ENCODE results near the gene RCC1. TPM values are rescaled to one million over a fixed set of nuclear protein-coding genes. Genes with fewer than 3 reads are reported as not detected.
"Not testable (repeated sequence)": the region's sequence is repeated elsewhere in the genome, so short reads cannot be mapped to it uniquely, and the experiment has no call there.

RCC1 gene
- total RNA-seq, 1 experiment from 2014 or later = 61.2 TPM

DNA sequence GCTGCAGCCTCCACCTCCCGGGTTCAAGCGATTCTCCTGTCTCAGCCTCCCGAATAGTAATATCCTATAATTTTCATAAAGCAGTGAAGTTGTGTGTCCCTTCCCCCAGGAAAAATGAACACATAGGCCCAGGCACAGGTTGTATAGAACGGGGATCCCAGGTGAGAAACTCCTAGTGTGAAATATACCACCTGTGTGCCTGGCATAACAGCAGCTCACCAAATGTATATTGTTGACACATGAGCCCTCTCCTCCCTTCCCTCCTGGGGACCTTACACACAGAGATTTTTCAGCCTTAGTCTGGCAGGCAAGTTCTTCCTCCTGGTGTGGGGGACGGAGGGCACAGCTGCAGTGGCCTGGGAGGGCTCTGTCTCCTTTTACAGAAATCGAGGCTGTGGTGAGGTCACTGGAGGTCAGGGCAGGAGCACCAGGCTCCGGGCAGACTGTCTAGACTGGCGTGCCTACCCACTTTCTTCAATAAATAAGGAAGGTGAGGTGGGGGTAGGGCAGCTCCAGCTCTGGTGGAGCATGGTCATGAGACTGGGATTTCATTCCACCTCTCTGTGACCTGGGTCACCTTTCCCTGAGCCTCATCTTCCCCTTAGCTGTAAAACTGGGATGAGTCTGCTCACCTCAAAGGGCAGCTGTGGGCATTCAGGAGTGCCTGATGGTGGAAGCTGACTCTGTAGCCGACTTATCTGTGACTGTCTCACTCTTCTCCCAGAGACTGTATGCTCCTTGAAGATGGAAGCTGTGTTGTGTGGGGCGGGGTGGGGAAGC is 14.3 kb downstream of the RCC1 start:
- TF ChIP-seq POLR2AphosphoS5 (IDR thresholded peaks at IDR 0.05; ENCODE audit: low read depth, low read length) (no peak), SIN3A (IDR thresholded peaks at IDR 0.05; ENCODE audit: borderline replicate concordance, insufficient read depth, low read depth, low read length) (no peak), TCF7L2 (IDR thresholded peaks at IDR 0.05; ENCODE audit: low read depth, low read length) (no peak)
- TF ChIP-seq, protein P1, sequence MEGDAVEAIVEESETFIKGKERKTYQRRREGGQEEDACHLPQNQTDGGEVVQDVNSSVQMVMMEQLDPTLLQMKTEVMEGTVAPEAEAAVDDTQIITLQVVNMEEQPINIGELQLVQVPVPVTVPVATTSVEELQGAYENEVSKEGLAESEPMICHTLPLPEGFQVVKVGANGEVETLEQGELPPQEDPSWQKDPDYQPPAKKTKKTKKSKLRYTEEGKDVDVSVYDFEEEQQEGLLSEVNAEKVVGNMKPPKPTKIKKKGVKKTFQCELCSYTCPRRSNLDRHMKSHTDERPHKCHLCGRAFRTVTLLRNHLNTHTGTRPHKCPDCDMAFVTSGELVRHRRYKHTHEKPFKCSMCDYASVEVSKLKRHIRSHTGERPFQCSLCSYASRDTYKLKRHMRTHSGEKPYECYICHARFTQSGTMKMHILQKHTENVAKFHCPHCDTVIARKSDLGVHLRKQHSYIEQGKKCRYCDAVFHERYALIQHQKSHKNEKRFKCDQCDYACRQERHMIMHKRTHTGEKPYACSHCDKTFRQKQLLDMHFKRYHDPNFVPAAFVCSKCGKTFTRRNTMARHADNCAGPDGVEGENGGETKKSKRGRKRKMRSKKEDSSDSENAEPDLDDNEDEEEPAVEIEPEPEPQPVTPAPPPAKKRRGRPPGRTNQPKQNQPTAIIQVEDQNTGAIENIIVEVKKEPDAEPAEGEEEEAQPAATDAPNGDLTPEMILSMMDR (IDR thresholded peaks at IDR 0.05) = no peak
- TF ChIP-seq, protein P2, sequence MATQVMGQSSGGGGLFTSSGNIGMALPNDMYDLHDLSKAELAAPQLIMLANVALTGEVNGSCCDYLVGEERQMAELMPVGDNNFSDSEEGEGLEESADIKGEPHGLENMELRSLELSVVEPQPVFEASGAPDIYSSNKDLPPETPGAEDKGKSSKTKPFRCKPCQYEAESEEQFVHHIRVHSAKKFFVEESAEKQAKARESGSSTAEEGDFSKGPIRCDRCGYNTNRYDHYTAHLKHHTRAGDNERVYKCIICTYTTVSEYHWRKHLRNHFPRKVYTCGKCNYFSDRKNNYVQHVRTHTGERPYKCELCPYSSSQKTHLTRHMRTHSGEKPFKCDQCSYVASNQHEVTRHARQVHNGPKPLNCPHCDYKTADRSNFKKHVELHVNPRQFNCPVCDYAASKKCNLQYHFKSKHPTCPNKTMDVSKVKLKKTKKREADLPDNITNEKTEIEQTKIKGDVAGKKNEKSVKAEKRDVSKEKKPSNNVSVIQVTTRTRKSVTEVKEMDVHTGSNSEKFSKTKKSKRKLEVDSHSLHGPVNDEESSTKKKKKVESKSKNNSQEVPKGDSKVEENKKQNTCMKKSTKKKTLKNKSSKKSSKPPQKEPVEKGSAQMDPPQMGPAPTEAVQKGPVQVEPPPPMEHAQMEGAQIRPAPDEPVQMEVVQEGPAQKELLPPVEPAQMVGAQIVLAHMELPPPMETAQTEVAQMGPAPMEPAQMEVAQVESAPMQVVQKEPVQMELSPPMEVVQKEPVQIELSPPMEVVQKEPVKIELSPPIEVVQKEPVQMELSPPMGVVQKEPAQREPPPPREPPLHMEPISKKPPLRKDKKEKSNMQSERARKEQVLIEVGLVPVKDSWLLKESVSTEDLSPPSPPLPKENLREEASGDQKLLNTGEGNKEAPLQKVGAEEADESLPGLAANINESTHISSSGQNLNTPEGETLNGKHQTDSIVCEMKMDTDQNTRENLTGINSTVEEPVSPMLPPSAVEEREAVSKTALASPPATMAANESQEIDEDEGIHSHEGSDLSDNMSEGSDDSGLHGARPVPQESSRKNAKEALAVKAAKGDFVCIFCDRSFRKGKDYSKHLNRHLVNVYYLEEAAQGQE (IDR thresholded peaks at IDR 0.05; ENCODE audit: insufficient read depth in 1 of 2, low read depth in 2 of 2, low read length in 1 of 2) = no peak
- Histone ChIP-seq H3K9me3 (ENCODE audit: control insufficient read depth, insufficient read depth, low read depth, low read length) (no peaks in the 10 kb centered on the region), H3K36me3 (ENCODE audit: control insufficient read depth, insufficient read depth, low read length) (peaks cover 4% of the 10 kb centered on the region; the same call in 1 of the 2 replicates), H3K27me3 (ENCODE audit: control insufficient read depth, insufficient read depth, low read length) (no peaks in the 10 kb centered on the region), H3K27ac (ENCODE audit: low read length) (no peak overlapping the region), H3K4me1 (ENCODE audit: control insufficient read depth, insufficient read depth, low read length) (peaks cover 11% of the 10 kb centered on the region), H3K4me3 (ENCODE audit: low read depth in 2 of 2, low read length in 2 of 2) (no peak overlapping the region)
- DNase-seq (ENCODE audit: low read depth, low spot score) (no peak), ATAC-seq (no peak)
- ChIA-PET POLR2A (interaction anchor here (0.6 kb wide), 1 partner anchor 38 kb away, joined by 6 read pairs; no protein-coding TSS in a partner anchor), CTCF (interaction anchor here (0.5 kb wide), 1 partner anchor 58 kb away, joined by 8 read pairs; no protein-coding TSS in a partner anchor)
- intact Hi-C loops (cut with micrococcal nuclease; ENCODE audit: unreplicated experiment) (loop anchor here (5.0 kb wide), 1 partner anchor 82 kb away; no protein-coding TSS in a partner anchor), in situ Hi-C loops (cut with HindIII; ENCODE audit: low pct_unique_long_range_greater_than_20kb, low sequenced_read_pairs) (no loop called here)
- no TSS peak for BruUV-seq (replicated peaks)

DNA sequence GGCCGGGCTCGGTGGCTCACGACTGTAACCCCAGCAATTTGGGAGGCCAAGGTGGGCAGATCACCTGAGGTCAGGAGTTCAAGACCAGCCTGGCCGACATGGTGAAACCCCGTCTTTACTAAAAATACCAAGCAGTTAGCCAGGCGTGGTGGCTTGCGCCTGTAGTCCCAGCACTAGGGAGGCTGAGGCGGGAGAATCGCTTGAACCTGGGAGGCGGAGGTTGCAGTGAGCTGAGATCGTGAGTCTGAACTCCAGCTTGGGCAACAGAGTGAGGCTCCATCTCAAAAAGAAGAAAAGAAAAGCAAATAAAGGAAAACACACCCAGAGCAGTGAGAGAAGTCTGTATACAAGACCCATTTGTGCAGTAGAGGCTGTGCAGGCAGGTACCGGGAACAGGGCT is 15.0 kb downstream of the RCC1 start:
- H3K27ac ChIP-seq (ENCODE audit: low read length); intact Hi-C loops (cut with micrococcal nuclease; ENCODE audit: unreplicated experiment); H3K36me3 ChIP-seq (ENCODE audit: control insufficient read depth, insufficient read depth, low read length); H3K4me3 ChIP-seq (ENCODE audit: low read depth in 2 of 2, low read length in 2 of 2); DNase-seq (ENCODE audit: low read depth, low spot score); in situ Hi-C loops (cut with HindIII; ENCODE audit: low pct_unique_long_range_greater_than_20kb, low sequenced_read_pairs); H3K27me3 ChIP-seq (ENCODE audit: control insufficient read depth, insufficient read depth, low read length); H3K9me3 ChIP-seq (ENCODE audit: control insufficient read depth, insufficient read depth, low read depth, low read length); ATAC-seq; BruUV-seq (replicated peaks); CTCF ChIA-PET: not testable (repeated sequence)
- peaks cover 11% of the 10 kb centered on the region for H3K4me1 ChIP-seq (ENCODE audit: control insufficient read depth, insufficient read depth, low read length)
- POLR2A ChIA-PET = interaction anchor here (0.6 kb wide), 1 partner anchor 37 kb away, joined by 6 read pairs; no protein-coding TSS in a partner anchor

All from Panc1 (cell line).